Measurements from ENCODE around the gene BCL2L14. TPM values are rescaled to one million over a fixed set of nuclear protein-coding genes. Genes with fewer than 3 reads are reported as not detected.

The BCL2L14 gene
- polyA plus RNA-seq, 1 donor (not counting 4 experiments of a cell fraction or from before 2014, with no cell fraction given), result not detected

- DNase-seq (ENCODE audit: low read depth, low spot score) (no peak), FAIRE-seq (no peak)
- H3K9me3 ChIP-seq (ENCODE audit: control insufficient read depth, low read depth, low read length), result no peaks in the 10 kb centered on the region
- no peak overlapping the region for H2AFZ ChIP-seq (ENCODE audit: control insufficient read depth, low read length)
- TF ChIP-seq CTCF (optimal IDR thresholded peaks at IDR 0.05 in 1 of 3, IDR thresholded peaks at IDR 0.05 in 1 of 3, conservative IDR thresholded peaks at IDR 0.05 in 1 of 3; ENCODE audit: extremely low read depth in 1 of 3, insufficient read depth in 2 of 3, low read length in 3 of 3) (no peak), EZH2 (IDR thresholded peaks at IDR 0.05; ENCODE audit: low read length) (no peak)
- no peaks in the 10 kb centered on the region for H3K79me2 ChIP-seq (ENCODE audit: control insufficient read depth, insufficient read depth, low read length)
- H3K9me1 ChIP-seq (ENCODE audit: control insufficient read depth, extremely low read depth, insufficient read depth, low read length), result no peaks in the 10 kb centered on the region
- no peaks in the 10 kb centered on the region for H4K20me1 ChIP-seq (ENCODE audit: control insufficient read depth, extremely low read depth, insufficient read depth, low read length)
- no peak overlapping the region for H3K4me3 ChIP-seq (ENCODE audit: control insufficient read depth in 2 of 3, extremely low read depth in 1 of 3, insufficient read depth in 2 of 3, low read depth in 1 of 3, low read length in 3 of 3)
- H3K27me3 ChIP-seq (ENCODE audit: control insufficient read depth, extremely low read depth, insufficient read depth, low read length), result peaks cover 15% of the 10 kb centered on the region
- H3K4me1 ChIP-seq (ENCODE audit: control insufficient read depth, extremely low read depth, insufficient read depth, low read length), result peaks cover 2% of the 10 kb centered on the region
- H3K36me3 ChIP-seq (ENCODE audit: control insufficient read depth in 2 of 2, extremely low read depth in 1 of 2, insufficient read depth in 2 of 2, low read length in 2 of 2), result no peaks in the 10 kb centered on the region
- dilution Hi-C loops (cut with MboI; ENCODE audit: extremely low pct_ligation_motif_present, low sequenced_read_pairs), result loop anchor here (25.0 kb wide), 1 partner anchor 250 kb away; no protein-coding TSS in a partner anchor
- H3K4me2 ChIP-seq (ENCODE audit: control insufficient read depth, extremely low read depth, insufficient read depth, low read depth, low read length), result no peak overlapping the region
- H3K27ac ChIP-seq (ENCODE audit: control insufficient read depth, insufficient read depth, low read length), result no peak overlapping the region
- H3K9ac ChIP-seq (ENCODE audit: control insufficient read depth, extremely low read depth, insufficient read depth, low read length), result no peak overlapping the region
These were observed 16.9 kb downstream of the BCL2L14 start for GRCh38 chr12:12087693-12088034.

GRCh38 chr12:12088147-12088546, 17.4 kb downstream of the BCL2L14 start:
- no peak overlapping the region for H2AFZ ChIP-seq (ENCODE audit: control insufficient read depth, low read length)
- dilution Hi-C loops (cut with MboI; ENCODE audit: extremely low pct_ligation_motif_present, low sequenced_read_pairs), result loop anchor here (25.0 kb wide), 1 partner anchor 249 kb away; no protein-coding TSS in a partner anchor
- no peak overlapping the region for H3K9ac ChIP-seq (ENCODE audit: control insufficient read depth, extremely low read depth, insufficient read depth, low read length)
- no peaks in the 10 kb centered on the region for H3K36me3 ChIP-seq (ENCODE audit: control insufficient read depth in 2 of 2, extremely low read depth in 1 of 2, insufficient read depth in 2 of 2, low read length in 2 of 2)
- no peaks in the 10 kb centered on the region for H3K9me3 ChIP-seq (ENCODE audit: control insufficient read depth, low read depth, low read length)
- peaks cover 15% of the 10 kb centered on the region for H3K27me3 ChIP-seq (ENCODE audit: control insufficient read depth, extremely low read depth, insufficient read depth, low read length)
- no peak overlapping the region for H3K4me2 ChIP-seq (ENCODE audit: control insufficient read depth, extremely low read depth, insufficient read depth, low read depth, low read length)
- H3K27ac ChIP-seq (ENCODE audit: control insufficient read depth, insufficient read depth, low read length), result no peak overlapping the region
- H3K9me1 ChIP-seq (ENCODE audit: control insufficient read depth, extremely low read depth, insufficient read depth, low read length), result no peaks in the 10 kb centered on the region
- FAIRE-seq (no peak), DNase-seq (ENCODE audit: low read depth, low spot score) (no peak)
- no peak for TF ChIP-seq CTCF (optimal IDR thresholded peaks at IDR 0.05 in 1 of 3, IDR thresholded peaks at IDR 0.05 in 1 of 3, conservative IDR thresholded peaks at IDR 0.05 in 1 of 3; ENCODE audit: extremely low read depth in 1 of 3, insufficient read depth in 2 of 3, low read length in 3 of 3)
- no peak for TF ChIP-seq EZH2 (IDR thresholded peaks at IDR 0.05; ENCODE audit: low read length)
- no peaks in the 10 kb centered on the region for H3K79me2 ChIP-seq (ENCODE audit: control insufficient read depth, insufficient read depth, low read length)
- H3K4me1 ChIP-seq (ENCODE audit: control insufficient read depth, extremely low read depth, insufficient read depth, low read length), result peaks cover 4% of the 10 kb centered on the region
- no peak overlapping the region for H3K4me3 ChIP-seq (ENCODE audit: control insufficient read depth in 2 of 3, extremely low read depth in 1 of 3, insufficient read depth in 2 of 3, low read depth in 1 of 3, low read length in 3 of 3)
- H4K20me1 ChIP-seq (ENCODE audit: control insufficient read depth, extremely low read depth, insufficient read depth, low read length), result no peaks in the 10 kb centered on the region
